Brain microvascular endothelial cell (primary cell): ENCODE measurements around the gene NEGR1.

Experiments used
- DNase-seq: peaks from one replicate; pipeline ENCODE4 v3.0.0-alpha.2; 2020
- H3K27ac ChIP-seq: fragments of 250-450 bp; sonication (Bioruptor Pico); 2 replicates; pipeline ENCODE4 v1.5.1; 2020; ENCODE audit warnings: mild to moderate bottlenecking, moderate library complexity
- H3K27me3 ChIP-seq: fragments of 250-450 bp; sonication (Bioruptor Pico); replicated peaks from 2 replicates; pipeline ENCODE4 v1.5.1; 2020; ENCODE audit warnings: mild to moderate bottlenecking
- H3K36me3 ChIP-seq: fragments of 250-450 bp; sonication (Bioruptor Pico); replicated peaks from 2 replicates; pipeline ENCODE4 v1.5.1; 2020; ENCODE audit warnings: mild to moderate bottlenecking
- H3K4me3 ChIP-seq: 2 replicates; pipeline ENCODE4 v1.5.1; 2011; ENCODE audit warnings: low read depth, mild to moderate bottlenecking, control low read depth, low read length, moderate library complexity
- CTCF ChIP-seq: IDR thresholded peaks from 2 replicates; pipeline ENCODE4 v1.5.1; 2011; ENCODE audit warnings: low read depth, mild to moderate bottlenecking, moderate library complexity, low read length, control low read depth, inconsistent platforms; ENCODE audit errors: missing control alignments
- in situ Hi-C: cut with HindIII; loops from 2 replicates; pipeline ENCODE4 v1.10.0; 2017; ENCODE audit warnings: low sequenced_read_pairs, low pct_ligation_motif_present

Gene NEGR1

DNA sequence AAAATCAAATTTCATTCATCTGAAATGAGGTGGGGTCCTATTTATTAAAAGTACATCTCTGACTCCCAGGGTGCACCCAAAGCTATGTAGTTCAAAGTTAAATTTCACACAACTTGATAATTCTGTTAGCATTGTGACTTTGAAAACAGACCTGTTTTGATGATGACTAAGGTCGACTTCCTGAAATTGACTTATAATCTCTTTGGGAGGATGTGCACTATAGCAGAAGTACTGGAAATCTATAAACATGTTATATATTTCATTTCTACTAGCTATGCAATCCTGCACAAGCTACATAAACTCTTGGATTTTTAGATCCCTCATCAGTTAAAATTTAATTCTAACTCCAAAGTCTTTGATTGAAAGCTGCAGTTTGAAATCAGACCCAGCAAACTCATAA is 507.6 kb downstream of the NEGR1 start:
- TF ChIP-seq CTCF = no peak

GRCh38 chr1:71770121-71770520 is 512.2 kb downstream of the NEGR1 start:
- Histone ChIP-seq H3K27me3 (no peaks in the 10 kb centered on the region), H3K4me3 (no peak overlapping the region), H3K36me3 (no peaks in the 10 kb centered on the region), H3K27ac (no peak overlapping the region)
- in situ Hi-C loops = no loop called here
- TF ChIP-seq CTCF = no peak
- peak; percentile 6 for DNase-seq

More for the DNA sequence above, 507.6 kb downstream of the NEGR1 start:
- in situ Hi-C loops = no loop called here
- no peak overlapping the region for H3K27ac ChIP-seq
- no peaks in the 10 kb centered on the region for H3K36me3 ChIP-seq
- no peak overlapping the region for H3K4me3 ChIP-seq
- no peak for DNase-seq
- no peaks in the 10 kb centered on the region for H3K27me3 ChIP-seq

GRCh38 chr1:71766748-71767147 is 515.6 kb downstream of the NEGR1 start:
- Histone ChIP-seq H3K27ac (no peak overlapping the region), H3K27me3 (no peaks in the 10 kb centered on the region), H3K4me3 (no peak overlapping the region), H3K36me3 (no peaks in the 10 kb centered on the region)
- TF ChIP-seq CTCF = no peak
- DNase-seq = no peak
- in situ Hi-C loops = no loop called here

- no peak for DNase-seq
- no peak for TF ChIP-seq CTCF
- in situ Hi-C loops = no loop called here
Measured at GRCh38 chr1:71762514-71763255, 519.7 kb downstream of the NEGR1 start.

GRCh38 chr1:71755441-71755840 is 526.9 kb downstream of the NEGR1 start:
- no peak for TF ChIP-seq CTCF
- in situ Hi-C loops = no loop called here
- DNase-seq = no peak
- Histone ChIP-seq H3K27me3 (no peaks in the 10 kb centered on the region), H3K4me3 (no peak overlapping the region), H3K27ac (no peak overlapping the region), H3K36me3 (no peaks in the 10 kb centered on the region)

More at GRCh38 chr1:71762514-71763255, 519.7 kb downstream of the NEGR1 start:
- Histone ChIP-seq H3K27me3 (no peaks in the 10 kb centered on the region), H3K27ac (no peak overlapping the region), H3K4me3 (no peak overlapping the region), H3K36me3 (no peaks in the 10 kb centered on the region)

DNA sequence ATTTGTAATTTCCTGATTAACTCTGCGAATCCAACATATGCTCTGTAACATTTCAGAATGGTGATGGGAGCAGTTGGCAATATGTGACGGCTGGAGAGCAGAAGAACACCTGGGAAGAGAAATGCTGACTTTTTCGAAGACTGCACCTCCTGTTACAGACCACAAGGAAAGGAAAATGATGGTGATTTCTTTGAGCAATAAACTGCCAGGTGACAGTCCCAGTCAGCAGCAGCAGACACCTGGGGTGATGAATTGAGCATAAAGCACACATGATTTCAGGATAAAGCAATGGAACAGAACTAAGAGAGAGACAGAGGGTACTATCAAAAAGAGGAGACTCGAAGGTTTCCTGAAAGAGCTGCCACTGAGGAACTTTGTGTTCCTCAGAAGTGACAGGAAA is 528.6 kb downstream of the NEGR1 start:
- in situ Hi-C loops = no loop called here
- Histone ChIP-seq H3K36me3 (no peaks in the 10 kb centered on the region), H3K4me3 (no peak overlapping the region), H3K27ac (no peak overlapping the region), H3K27me3 (no peaks in the 10 kb centered on the region)
- no peak for DNase-seq
- no peak for TF ChIP-seq CTCF
